ENCODE results near the gene HPCAL1.

Gene HPCAL1

GRCh38 chr2:10415048-10415447, 112.3 kb downstream of the HPCAL1 start:
- Histone ChIP-seq H3K36me3 (ENCODE audit: control insufficient read depth, insufficient read depth, low read length) (no peaks in the 10 kb centered on the region), H3K27me3 (ENCODE audit: control insufficient read depth, insufficient read depth, low read length) (no peaks in the 10 kb centered on the region), H3K27ac (ENCODE audit: low read depth, low read length) (no peak overlapping the region), H3K4me1 (ENCODE audit: control insufficient read depth, insufficient read depth, low read length) (no peaks in the 10 kb centered on the region), H3K9me3 (ENCODE audit: control insufficient read depth, insufficient read depth, low read depth, low read length) (no peaks in the 10 kb centered on the region), H3K9ac (ENCODE audit: low read length) (no peak overlapping the region), H3K4me3 (ENCODE audit: low read depth, low read length) (no peak overlapping the region)

- Histone ChIP-seq H3K36me3 (ENCODE audit: control insufficient read depth, insufficient read depth, low read length) (no peaks in the 10 kb centered on the region), H3K27ac (ENCODE audit: low read depth, low read length) (no peak overlapping the region), H3K9ac (ENCODE audit: low read length) (no peak overlapping the region), H3K4me1 (ENCODE audit: control insufficient read depth, insufficient read depth, low read length) (no peaks in the 10 kb centered on the region), H3K4me3 (ENCODE audit: low read depth, low read length) (no peak overlapping the region), H3K9me3 (ENCODE audit: control insufficient read depth, insufficient read depth, low read depth, low read length) (no peaks in the 10 kb centered on the region), H3K27me3 (ENCODE audit: control insufficient read depth, insufficient read depth, low read length) (no peaks in the 10 kb centered on the region)
Measured at GRCh38 chr2:10415640-10416039, 112.9 kb downstream of the HPCAL1 start.

DNA sequence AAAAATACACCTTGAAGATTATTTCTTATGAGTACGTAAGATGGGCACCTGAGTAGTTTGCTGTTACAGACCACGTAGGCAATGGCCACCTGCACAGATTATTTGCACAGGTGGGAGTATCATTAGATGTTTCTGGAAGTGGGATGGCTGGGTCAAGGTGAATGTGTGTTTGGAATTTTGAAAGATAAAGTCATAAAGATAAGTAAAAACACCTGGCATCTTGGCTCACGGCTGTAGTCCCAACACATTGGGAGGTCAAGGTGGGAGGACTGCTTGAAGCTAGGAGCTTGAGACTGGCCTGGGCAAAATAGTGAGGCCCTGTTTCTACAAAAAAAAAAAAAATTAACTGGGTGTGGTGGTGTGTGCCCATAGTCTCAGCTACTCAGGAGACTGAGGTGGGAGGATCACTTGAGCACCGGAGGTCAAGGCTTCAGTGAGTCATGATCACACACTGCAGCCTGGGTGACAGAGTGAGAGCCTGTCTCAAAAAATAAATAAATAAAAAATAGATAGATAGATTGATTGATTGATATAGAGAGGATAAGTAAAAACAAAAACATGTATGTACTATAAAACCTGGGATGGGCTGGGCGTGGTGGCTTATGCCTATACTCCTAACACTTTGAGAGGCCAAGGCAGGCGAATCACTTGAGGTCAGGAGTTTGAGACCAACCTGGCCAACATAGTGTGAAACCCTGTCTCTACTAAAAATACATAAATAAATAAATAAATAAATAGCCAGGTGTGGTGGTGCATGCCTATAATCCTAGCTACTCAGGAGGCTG, 115.0 kb downstream of the HPCAL1 start:
- H3K27ac ChIP-seq (ENCODE audit: low read depth, low read length): no peak overlapping the region
- no peaks in the 10 kb centered on the region for H3K36me3 ChIP-seq (ENCODE audit: control insufficient read depth, insufficient read depth, low read length)
- H3K27me3 ChIP-seq (ENCODE audit: control insufficient read depth, insufficient read depth, low read length): no peaks in the 10 kb centered on the region
- H3K9me3 ChIP-seq (ENCODE audit: control insufficient read depth, insufficient read depth, low read depth, low read length): no peaks in the 10 kb centered on the region
- H3K4me3 ChIP-seq (ENCODE audit: low read depth, low read length): no peak overlapping the region
- no peak overlapping the region for H3K9ac ChIP-seq (ENCODE audit: low read length)
- no peaks in the 10 kb centered on the region; the same call in 1 of the 2 replicates for H3K4me1 ChIP-seq (ENCODE audit: control insufficient read depth, insufficient read depth, low read length)

DNA sequence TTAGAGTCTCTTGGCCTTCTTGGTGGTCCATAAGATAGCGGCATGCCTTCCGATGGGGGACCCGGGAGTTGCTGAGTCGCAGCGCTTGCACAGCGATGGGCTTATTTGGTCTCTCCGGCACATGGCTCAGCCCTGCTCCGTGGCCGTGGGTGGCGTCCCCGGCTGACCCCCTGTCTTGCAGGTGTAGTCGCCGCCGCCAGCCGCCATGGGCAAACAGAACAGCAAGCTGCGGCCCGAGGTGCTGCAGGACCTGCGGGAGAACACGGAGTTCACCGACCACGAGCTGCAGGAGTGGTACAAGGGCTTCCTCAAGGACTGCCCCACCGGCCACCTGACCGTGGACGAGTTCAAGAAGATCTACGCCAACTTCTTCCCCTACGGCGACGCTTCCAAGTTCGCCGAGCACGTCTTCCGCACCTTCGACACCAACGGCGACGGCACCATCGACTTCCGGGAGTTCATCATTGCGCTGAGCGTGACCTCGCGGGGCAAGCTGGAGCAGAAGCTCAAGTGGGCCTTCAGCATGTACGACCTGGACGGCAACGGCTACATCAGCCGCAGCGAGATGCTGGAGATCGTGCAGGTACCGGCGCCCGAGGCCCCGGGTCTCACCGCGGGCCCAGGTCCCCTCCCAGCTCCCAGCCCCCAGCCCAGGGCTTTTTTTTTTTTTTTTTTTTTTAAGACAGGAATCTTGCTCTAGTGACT, 117.0 kb downstream of the HPCAL1 start:
- Histone ChIP-seq H3K27me3 (ENCODE audit: control insufficient read depth, insufficient read depth, low read length) (no peaks in the 10 kb centered on the region), H3K4me1 (ENCODE audit: control insufficient read depth, insufficient read depth, low read length) (peaks cover 4% of the 10 kb centered on the region; the same call in 1 of the 2 replicates), H3K27ac (ENCODE audit: low read depth, low read length) (no peak overlapping the region), H3K36me3 (ENCODE audit: control insufficient read depth, insufficient read depth, low read length) (no peaks in the 10 kb centered on the region), H3K9me3 (ENCODE audit: control insufficient read depth, insufficient read depth, low read depth, low read length) (no peaks in the 10 kb centered on the region), H3K4me3 (ENCODE audit: low read depth, low read length) (no peak overlapping the region), H3K9ac (ENCODE audit: low read length) (no peak overlapping the region)

DNA sequence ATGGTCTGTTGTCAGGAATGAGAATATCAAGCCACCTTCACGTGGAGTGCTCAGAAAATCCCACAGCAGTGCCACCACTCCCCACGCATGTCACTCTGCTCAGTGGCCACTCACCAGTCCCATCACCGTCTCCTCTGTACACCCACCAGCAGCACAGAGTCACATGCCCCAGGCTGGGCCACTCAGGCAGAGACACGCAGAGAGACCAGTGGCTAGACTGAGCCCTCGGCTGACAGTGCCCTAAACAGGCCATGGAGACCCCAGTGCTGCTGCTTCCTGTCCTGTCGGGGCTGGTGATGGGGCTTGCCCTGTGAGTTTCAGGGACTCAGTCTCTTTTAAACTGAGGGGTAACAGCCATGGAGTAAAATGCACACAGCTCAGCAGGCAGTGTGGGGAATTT, 119.5 kb downstream of the HPCAL1 start:
- Histone ChIP-seq H3K36me3 (ENCODE audit: control insufficient read depth, insufficient read depth, low read length) (no peaks in the 10 kb centered on the region), H3K27ac (ENCODE audit: low read depth, low read length) (no peak overlapping the region), H3K4me3 (ENCODE audit: low read depth, low read length) (no peak overlapping the region), H3K9me3 (ENCODE audit: control insufficient read depth, insufficient read depth, low read depth, low read length) (no peaks in the 10 kb centered on the region), H3K9ac (ENCODE audit: low read length) (no peak overlapping the region), H3K4me1 (ENCODE audit: control insufficient read depth, insufficient read depth, low read length) (peaks cover 4% of the 10 kb centered on the region; the same call in 1 of the 2 replicates), H3K27me3 (ENCODE audit: control insufficient read depth, insufficient read depth, low read length) (no peaks in the 10 kb centered on the region)

DNA sequence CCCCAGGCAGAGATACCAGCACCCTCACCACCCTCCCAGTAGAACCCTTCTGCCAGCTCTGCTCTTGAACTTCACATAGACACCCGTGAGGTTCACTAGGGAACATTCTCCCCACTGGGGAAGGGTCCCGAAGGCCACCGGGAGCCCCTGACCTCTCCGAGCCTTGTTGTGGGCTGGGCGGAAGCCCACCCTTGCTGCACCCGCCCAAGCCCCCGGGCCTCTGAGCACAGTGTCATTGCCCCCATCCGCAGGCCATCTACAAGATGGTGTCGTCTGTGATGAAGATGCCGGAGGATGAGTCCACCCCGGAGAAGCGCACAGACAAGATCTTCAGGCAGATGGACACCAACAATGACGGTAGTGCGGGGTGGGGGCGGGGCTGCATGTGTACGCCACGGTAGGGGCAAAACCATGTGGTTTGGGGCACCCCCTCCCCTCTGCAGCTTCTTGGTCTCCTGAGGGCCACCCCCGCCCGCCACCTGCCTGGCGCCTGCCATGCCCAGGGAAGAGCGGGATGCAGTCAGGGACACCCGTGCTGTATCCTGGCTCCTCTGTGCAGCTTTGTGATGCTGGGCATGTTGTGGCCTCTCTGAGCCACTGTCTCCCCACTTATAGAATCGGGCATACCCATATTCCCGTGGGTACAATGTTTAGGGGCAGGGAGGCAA, 120.2 kb downstream of the HPCAL1 start:
- H3K9me3 ChIP-seq (ENCODE audit: control insufficient read depth, insufficient read depth, low read depth, low read length): no peaks in the 10 kb centered on the region
- no peaks in the 10 kb centered on the region for H3K36me3 ChIP-seq (ENCODE audit: control insufficient read depth, insufficient read depth, low read length)
- no peak overlapping the region for H3K27ac ChIP-seq (ENCODE audit: low read depth, low read length)
- no peak overlapping the region for H3K4me3 ChIP-seq (ENCODE audit: low read depth, low read length)
- H3K27me3 ChIP-seq (ENCODE audit: control insufficient read depth, insufficient read depth, low read length): no peaks in the 10 kb centered on the region
- H3K9ac ChIP-seq (ENCODE audit: low read length): no peak overlapping the region
- peaks cover 4% of the 10 kb centered on the region; the same call in 1 of the 2 replicates for H3K4me1 ChIP-seq (ENCODE audit: control insufficient read depth, insufficient read depth, low read length)

- Histone ChIP-seq H3K27ac (ENCODE audit: low read depth, low read length) (no peak overlapping the region), H3K36me3 (ENCODE audit: control insufficient read depth, insufficient read depth, low read length) (no peaks in the 10 kb centered on the region), H3K27me3 (ENCODE audit: control insufficient read depth, insufficient read depth, low read length) (no peaks in the 10 kb centered on the region), H3K9me3 (ENCODE audit: control insufficient read depth, insufficient read depth, low read depth, low read length) (no peaks in the 10 kb centered on the region), H3K4me1 (ENCODE audit: control insufficient read depth, insufficient read depth, low read length) (peaks cover 4% of the 10 kb centered on the region; the same call in 1 of the 2 replicates), H3K9ac (ENCODE audit: low read length) (no peak overlapping the region), H3K4me3 (ENCODE audit: low read depth, low read length) (no peak overlapping the region)
Measured at GRCh38 chr2:10423400-10423774, 120.7 kb downstream of the HPCAL1 start.

GRCh38 chr2:10424051-10424450, 121.3 kb downstream of the HPCAL1 start:
- Histone ChIP-seq H3K27me3 (ENCODE audit: control insufficient read depth, insufficient read depth, low read length) (no peaks in the 10 kb centered on the region), H3K4me3 (ENCODE audit: low read depth, low read length) (no peak overlapping the region), H3K9ac (ENCODE audit: low read length) (no peak overlapping the region), H3K27ac (ENCODE audit: low read depth, low read length) (no peak overlapping the region), H3K9me3 (ENCODE audit: control insufficient read depth, insufficient read depth, low read depth, low read length) (no peaks in the 10 kb centered on the region), H3K4me1 (ENCODE audit: control insufficient read depth, insufficient read depth, low read length) (peaks cover 4% of the 10 kb centered on the region; the same call in 1 of the 2 replicates), H3K36me3 (ENCODE audit: control insufficient read depth, insufficient read depth, low read length) (no peaks in the 10 kb centered on the region)

DNA sequence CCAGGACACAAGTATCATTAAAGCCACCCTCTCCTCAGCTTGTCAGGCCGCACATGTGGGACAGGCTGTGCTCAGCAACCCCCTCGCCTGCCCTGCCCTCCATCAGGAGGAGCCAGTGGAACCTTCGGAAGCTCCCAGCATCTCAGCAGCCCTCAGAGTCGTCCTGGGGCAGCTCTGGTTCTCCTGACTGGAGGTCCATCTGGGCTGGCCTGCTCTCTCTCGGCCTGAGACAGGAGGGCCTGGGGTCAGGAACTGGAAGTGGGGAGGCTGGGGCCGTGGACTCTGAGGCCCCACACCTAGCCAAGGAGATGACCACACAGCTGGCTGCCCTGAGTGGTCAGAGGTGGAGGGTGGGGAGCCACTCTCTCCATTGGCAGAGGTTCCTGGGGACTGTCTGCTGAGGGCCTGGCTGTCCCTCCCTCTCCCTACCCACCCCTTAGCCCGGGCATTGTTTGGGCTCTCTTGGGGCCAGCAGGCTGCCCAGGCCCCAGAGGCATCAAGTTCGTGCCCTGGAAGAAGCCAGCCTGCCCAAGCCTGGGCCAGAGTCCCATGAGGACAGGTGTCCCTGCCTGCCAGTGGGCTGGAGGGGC, 122.3 kb downstream of the HPCAL1 start:
- Histone ChIP-seq H3K9ac (ENCODE audit: low read length) (no peak overlapping the region), H3K27me3 (ENCODE audit: control insufficient read depth, insufficient read depth, low read length) (no peaks in the 10 kb centered on the region), H3K9me3 (ENCODE audit: control insufficient read depth, insufficient read depth, low read depth, low read length) (no peaks in the 10 kb centered on the region), H3K27ac (ENCODE audit: low read depth, low read length) (no peak overlapping the region), H3K4me3 (ENCODE audit: low read depth, low read length) (no peak overlapping the region), H3K4me1 (ENCODE audit: control insufficient read depth, insufficient read depth, low read length) (peaks cover 4% of the 10 kb centered on the region; the same call in 1 of the 2 replicates), H3K36me3 (ENCODE audit: control insufficient read depth, insufficient read depth, low read length) (no peaks in the 10 kb centered on the region)

DNA sequence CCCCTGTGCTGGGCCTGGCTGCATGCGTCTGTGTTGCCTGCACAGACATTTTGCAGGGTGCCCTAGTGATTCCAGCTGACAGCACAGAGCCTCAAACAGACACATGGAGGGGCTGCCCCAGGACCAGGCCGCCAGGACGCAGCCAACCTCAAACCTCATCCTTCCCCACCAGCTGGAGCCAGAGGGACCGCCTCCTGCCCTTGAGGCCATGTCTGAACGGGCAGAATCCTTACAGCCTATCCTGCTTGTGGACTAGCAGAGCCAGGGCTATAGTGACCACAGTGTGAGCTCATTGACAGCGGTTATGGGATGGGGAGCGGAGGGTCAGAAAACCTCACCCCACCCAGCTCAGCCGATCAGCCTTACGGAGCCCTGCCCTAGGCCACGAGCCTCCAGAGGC, 123.0 kb downstream of the HPCAL1 start:
- Histone ChIP-seq H3K27me3 (ENCODE audit: control insufficient read depth, insufficient read depth, low read length) (no peaks in the 10 kb centered on the region), H3K36me3 (ENCODE audit: control insufficient read depth, insufficient read depth, low read length) (no peaks in the 10 kb centered on the region), H3K4me3 (ENCODE audit: low read depth, low read length) (no peak overlapping the region), H3K9me3 (ENCODE audit: control insufficient read depth, insufficient read depth, low read depth, low read length) (no peaks in the 10 kb centered on the region), H3K4me1 (ENCODE audit: control insufficient read depth, insufficient read depth, low read length) (peaks cover 4% of the 10 kb centered on the region; the same call in 1 of the 2 replicates), H3K27ac (ENCODE audit: low read depth, low read length) (no peak overlapping the region), H3K9ac (ENCODE audit: low read length) (no peak overlapping the region)

All from HUES6 (cell line).